Activated T-cell treated with anti-CD3 and anti-CD28 coated beads, Interleukin-2, amount 50 U/mL, for 48 hours (primary cell): ENCODE measurements around the gene SLC4A7.
"Not testable (repeated sequence)": the region's sequence is repeated elsewhere in the genome, so short reads cannot be mapped to it uniquely, and the experiment has no call there.

Source experiments
- DNase-seq, 2 experiments: peaks; one replicate each; pipeline ENCODE4 v3.0.0-alpha.2; 2020

The SLC4A7 gene

GRCh38 chr3:27486336-27486735 lies 2.2 kb upstream of the SLC4A7 start:
- DNase-seq: no peak

GRCh38 chr3:27485866-27486265 lies 1.7 kb upstream of the SLC4A7 start:
- DNase-seq: no peak

GRCh38 chr3:27483117-27484014 lies 818 bp downstream of the SLC4A7 start:
- peak; percentile 66 to 70 for DNase-seq

GRCh38 chr3:27479806-27480543 lies 4.2 kb downstream of the SLC4A7 start:
- no peak for DNase-seq

- no peak for DNase-seq
Measured at GRCh38 chr3:27471923-27472550, 12.1 kb downstream of the SLC4A7 start.

- no peak for DNase-seq
Measured at GRCh38 chr3:27468283-27468886, 15.8 kb downstream of the SLC4A7 start.

- DNase-seq: no peak
Measured at GRCh38 chr3:27467545-27467944, 16.6 kb downstream of the SLC4A7 start.

GRCh38 chr3:27464646-27465045 lies 19.5 kb downstream of the SLC4A7 start:
- no peak for DNase-seq

GRCh38 chr3:27462228-27462627 lies 22.0 kb downstream of the SLC4A7 start:
- no peak for DNase-seq

- DNase-seq: no peak
Measured at GRCh38 chr3:27458929-27459328, 25.3 kb downstream of the SLC4A7 start.

- no peak for DNase-seq
Measured at GRCh38 chr3:27456554-27456953, 27.6 kb downstream of the SLC4A7 start.

- no peak for DNase-seq
Measured at GRCh38 chr3:27454914-27455313, 29.3 kb downstream of the SLC4A7 start.

GRCh38 chr3:27454461-27454860 lies 29.7 kb downstream of the SLC4A7 start:
- DNase-seq: no peak

GRCh38 chr3:27452368-27453090 lies 31.7 kb downstream of the SLC4A7 start:
- no peak for DNase-seq

GRCh38 chr3:27451842-27452241 lies 32.3 kb downstream of the SLC4A7 start:
- DNase-seq: no peak

GRCh38 chr3:27451251-27451650 lies 32.9 kb downstream of the SLC4A7 start:
- no peak for DNase-seq

GRCh38 chr3:27449530-27450150 lies 34.5 kb downstream of the SLC4A7 start:
- DNase-seq: no peak

- DNase-seq: not testable (repeated sequence)
Measured at GRCh38 chr3:27442995-27443394, 41.2 kb downstream of the SLC4A7 start.

GRCh38 chr3:27438352-27438751 lies 45.8 kb downstream of the SLC4A7 start:
- DNase-seq: not testable (repeated sequence)

GRCh38 chr3:27431116-27431515 lies 53.1 kb downstream of the SLC4A7 start:
- DNase-seq: no peak

GRCh38 chr3:27429909-27430308 lies 54.3 kb downstream of the SLC4A7 start:
- no peak for DNase-seq

GRCh38 chr3:27428446-27428845 lies 55.7 kb downstream of the SLC4A7 start:
- no peak for DNase-seq
